Activated CD8-positive, alpha-beta memory T cell treated with anti-CD3 and anti-CD28 coated beads, Interleukin-2, amount 10 ng/mL, durations not matched to agents 7 days and 5 days (primary cell): Measurements from ENCODE around the gene PTDSS2. TPM values are rescaled to one million over a fixed set of nuclear protein-coding genes. Genes with fewer than 3 reads are reported as not detected.

ENCODE experiments used
- ATAC-seq: fragments of 150-1000 bp; cut with Tn5 transposase; one replicate; pipeline ENCODE4 v1.10.0; 2021; ENCODE audit warnings: moderate library complexity
- CTCF ChIA-PET: fragments of 350-600 bp; sonication (Branson Sonifier 250); formaldehyde crosslinking; loops from one replicate; lab custom pipeline; 2021; ENCODE audit warnings: antibody characterized with exemption; lab: Charles Lee
- DNase-seq: peaks from one replicate; pipeline ENCODE4 v3.0.0-alpha.2; 2020
- H3K27ac Mint-ChIP-seq: one replicate; pipeline ENCODE4 v1.8.0; 2021; ENCODE audit warnings: mild to moderate bottlenecking, mixed read lengths
- H3K27me3 Mint-ChIP-seq: one replicate; pipeline ENCODE4 v1.8.0; 2021; ENCODE audit warnings: mixed read lengths
- H3K36me3 Mint-ChIP-seq: one replicate; pipeline ENCODE4 v1.8.0; 2021; ENCODE audit warnings: mild to moderate bottlenecking, mixed read lengths
- H3K4me1 Mint-ChIP-seq: one replicate; pipeline ENCODE4 v1.8.0; 2021; ENCODE audit warnings: mixed read lengths
- H3K4me3 Mint-ChIP-seq: one replicate; pipeline ENCODE4 v1.8.0; 2021; ENCODE audit warnings: mild to moderate bottlenecking, moderate library complexity, mixed read lengths
- H3K9me3 Mint-ChIP-seq: one replicate; pipeline ENCODE4 v1.8.0; 2022; ENCODE audit warnings: low read depth, mixed read lengths
- total RNA-seq, 2 experiments: library from RNA; stranded (reverse); gene quantifications; one replicate each; pipeline ENCODE4 v1.2.3, GENCODE V29; 2021

Gene PTDSS2
- total RNA-seq, 2 experiments from 2014 or later = 26.6 to 31.2 TPM

DNA sequence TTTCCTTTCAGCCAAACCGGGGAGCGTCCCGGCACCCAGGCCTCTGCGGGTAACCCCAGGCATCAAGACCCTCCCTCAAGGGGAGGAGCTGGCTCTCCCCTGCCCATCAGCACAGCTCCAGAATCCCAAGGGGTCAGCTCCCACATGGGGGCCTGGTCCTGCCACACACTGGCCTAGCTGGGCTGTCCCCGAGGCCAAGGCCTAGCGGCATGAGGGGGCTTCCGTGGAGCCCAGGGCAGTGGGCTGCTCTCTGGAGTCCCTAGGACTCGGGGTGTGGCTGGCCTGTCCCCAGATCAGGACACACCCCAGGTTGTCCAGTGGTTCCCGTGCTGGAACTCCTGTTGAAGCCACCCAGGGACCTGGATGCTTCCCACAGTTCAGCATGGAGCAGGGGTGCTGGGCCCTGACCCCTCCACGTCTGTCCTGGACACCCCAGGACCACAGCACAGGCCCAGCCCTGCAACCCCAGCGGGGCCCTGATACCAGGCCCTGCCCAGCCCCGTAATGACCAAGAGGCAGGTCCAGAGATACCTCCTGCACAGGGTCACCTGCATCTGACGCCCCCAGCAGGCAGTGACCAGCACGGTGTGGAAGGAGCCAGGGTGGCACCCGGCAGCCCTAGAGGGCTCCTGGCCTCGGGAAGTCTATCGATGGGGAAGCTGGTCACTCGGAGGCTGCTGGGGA lies 79.8 kb downstream of the PTDSS2 start:
- no peak for ATAC-seq
- H3K27ac Mint-ChIP-seq = no peak overlapping the region
- peaks cover 2% of the 10 kb centered on the region for H3K4me1 Mint-ChIP-seq
- no peak overlapping the region for H3K4me3 Mint-ChIP-seq
- no peak for DNase-seq
- CTCF ChIA-PET = interaction anchor here (1.0 kb wide), 1 partner anchor 11 kb away, joined by 4 read pairs; no protein-coding TSS in a partner anchor
- H3K36me3 Mint-ChIP-seq = peaks cover 4% of the 10 kb centered on the region
- no peaks in the 10 kb centered on the region for H3K9me3 Mint-ChIP-seq
- H3K27me3 Mint-ChIP-seq = no peaks in the 10 kb centered on the region

DNA sequence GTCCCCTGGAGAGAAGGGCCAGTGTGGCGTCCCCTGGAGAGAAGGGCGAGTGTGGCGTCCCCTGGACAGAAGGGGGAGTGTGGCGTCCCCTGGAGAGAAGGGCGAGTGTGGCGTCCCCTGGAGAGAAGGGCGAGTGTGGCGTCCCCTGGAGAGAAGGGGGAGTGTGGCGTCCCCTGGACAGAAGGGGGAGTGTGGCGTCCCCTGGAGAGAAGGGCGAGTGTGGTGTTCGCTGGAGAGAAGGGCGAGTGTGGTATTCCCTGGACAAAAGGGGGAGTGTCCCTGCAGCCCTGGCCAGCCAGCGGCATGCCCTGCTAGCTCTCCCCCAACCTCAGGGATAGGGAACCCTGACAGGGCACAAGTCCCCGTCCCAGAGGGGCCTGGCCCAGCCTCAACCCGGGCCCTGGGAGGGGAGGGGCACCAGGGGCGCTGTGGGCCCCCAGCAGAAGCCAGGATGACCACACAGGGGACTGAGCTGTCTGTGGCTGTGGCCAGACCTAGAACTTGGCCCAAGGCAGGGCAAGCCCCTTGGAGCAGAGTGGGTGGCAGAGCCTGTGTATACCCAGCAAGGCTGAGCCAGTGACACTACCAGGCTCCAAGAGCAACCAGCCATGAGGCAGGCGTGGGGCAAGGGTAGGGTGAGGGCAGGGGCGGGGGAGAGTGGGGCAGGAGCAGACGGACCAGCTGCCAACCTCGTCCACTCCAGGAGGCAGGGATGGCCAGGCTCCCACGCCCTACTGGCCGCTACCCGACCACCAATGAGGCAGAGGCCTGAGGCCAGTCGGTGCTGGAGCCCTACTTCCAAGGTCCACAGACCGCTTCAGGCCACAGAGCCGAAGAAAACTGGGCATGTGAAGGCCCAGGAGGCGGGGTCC lies 81.1 kb downstream of the PTDSS2 start:
- CTCF ChIA-PET = interaction anchor here (3.6 to 4.4 kb wide), 2 partner anchors 9 to 13 kb away, joined by 13 to 26 read pairs; no protein-coding TSS in a partner anchor
- Mint-ChIP-seq H3K4me3 (no peak overlapping the region), H3K27me3 (no peaks in the 10 kb centered on the region), H3K4me1 (peaks cover 4% of the 10 kb centered on the region), H3K9me3 (no peaks in the 10 kb centered on the region), H3K27ac (no peak overlapping the region), H3K36me3 (peaks cover 4% of the 10 kb centered on the region)
- ATAC-seq (no peak), DNase-seq (no peak)

DNA sequence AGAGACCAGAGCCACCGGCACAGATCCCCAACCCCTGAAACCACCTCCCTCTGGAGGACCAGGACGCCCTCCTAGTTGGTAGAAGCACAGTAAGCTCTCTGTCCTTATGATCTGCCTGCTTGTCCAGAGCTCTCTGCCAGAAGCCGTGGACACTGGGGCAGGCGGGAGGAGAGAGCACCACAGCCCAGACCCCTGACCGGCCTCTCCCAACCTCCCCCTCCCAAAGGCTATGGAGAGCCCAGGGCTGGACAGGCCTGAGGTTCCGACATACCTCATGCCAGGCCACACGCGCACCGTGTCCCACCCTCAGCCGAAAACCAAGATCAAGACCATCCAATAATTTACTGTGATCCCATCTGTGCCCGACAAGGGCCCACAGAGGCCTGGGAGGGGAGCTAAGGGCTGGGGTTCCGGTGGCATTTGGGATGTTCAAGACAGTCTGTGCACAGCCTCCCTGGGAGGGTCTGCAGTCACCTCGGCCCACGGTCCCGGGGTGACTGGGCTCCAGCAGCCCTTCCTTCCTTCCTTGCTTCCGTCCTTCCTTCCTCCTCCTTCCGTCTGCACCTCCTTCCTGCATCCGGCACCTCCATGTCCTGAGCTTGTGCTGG lies 81.9 kb downstream of the PTDSS2 start:
- H3K36me3 Mint-ChIP-seq = peaks cover 4% of the 10 kb centered on the region
- H3K4me1 Mint-ChIP-seq = peaks cover 8% of the 10 kb centered on the region
- no peak overlapping the region for H3K27ac Mint-ChIP-seq
- H3K9me3 Mint-ChIP-seq = no peaks in the 10 kb centered on the region
- CTCF ChIA-PET = interaction anchor here (3.6 to 4.4 kb wide), 2 partner anchors 10 to 13 kb away, joined by 13 to 26 read pairs; no protein-coding TSS in a partner anchor
- H3K27me3 Mint-ChIP-seq = no peaks in the 10 kb centered on the region
- DNase-seq = no peak
- ATAC-seq = no peak
- H3K4me3 Mint-ChIP-seq = no peak overlapping the region

DNA sequence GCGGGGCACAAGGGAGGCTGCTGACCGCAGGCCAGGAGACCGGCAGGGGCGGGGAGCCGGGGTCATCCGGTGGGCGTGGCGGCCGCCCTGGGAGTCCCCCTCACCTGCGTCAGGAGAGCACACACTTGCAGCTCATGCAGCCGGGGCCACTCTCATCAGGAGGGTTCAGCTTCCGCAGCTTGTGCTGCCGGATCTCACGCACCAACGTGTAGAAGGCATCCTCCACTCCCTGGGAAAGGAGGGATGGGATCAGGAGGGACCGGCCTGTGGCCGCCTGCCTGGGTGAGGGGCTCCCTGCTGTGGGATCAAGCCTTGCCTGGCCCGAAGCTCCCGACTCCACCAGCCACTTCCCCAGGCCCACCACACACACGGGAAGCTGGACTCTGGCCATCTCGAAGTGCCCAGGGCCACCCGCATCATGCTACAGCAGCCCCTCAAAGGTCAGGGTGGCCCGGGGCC lies 82.5 kb downstream of the PTDSS2 start:
- ATAC-seq = no peak
- H3K27ac Mint-ChIP-seq = no peak overlapping the region

DNA sequence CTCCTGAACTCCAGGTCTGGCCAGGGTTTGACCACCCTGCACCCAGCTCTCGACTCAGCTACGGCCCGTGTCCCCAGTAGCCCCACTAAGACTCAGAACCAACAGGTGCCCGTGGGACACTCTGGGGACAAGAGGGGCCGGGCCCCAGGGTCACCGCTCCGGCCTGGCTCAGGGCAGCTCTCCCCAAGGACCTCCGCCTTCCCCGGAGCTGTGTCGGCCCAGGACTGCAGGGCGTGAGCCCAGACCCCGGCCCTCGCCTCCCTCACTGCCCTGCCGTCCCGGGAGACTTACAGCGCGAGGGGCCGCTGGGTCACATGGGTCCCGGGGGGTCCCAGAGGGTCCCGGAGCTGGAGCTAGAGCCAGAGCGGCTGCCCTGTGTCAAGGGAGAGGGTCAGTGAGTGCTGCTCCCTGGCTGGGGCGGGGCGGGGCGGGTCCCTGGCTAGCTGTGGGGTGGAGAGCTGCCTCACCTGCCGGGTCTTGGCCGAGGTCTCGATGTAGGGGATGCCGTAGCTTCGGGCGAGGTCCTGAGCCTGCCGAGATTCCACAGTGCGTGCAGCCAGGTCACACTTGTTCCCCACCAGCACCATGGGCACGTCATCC lies 83.0 kb downstream of the PTDSS2 start:
- H3K27ac Mint-ChIP-seq = no peak overlapping the region
- H3K36me3 Mint-ChIP-seq = peaks cover 4% of the 10 kb centered on the region
- DNase-seq (no peak), ATAC-seq (no peak)
- no peak overlapping the region for H3K4me3 Mint-ChIP-seq
- no peaks in the 10 kb centered on the region for H3K27me3 Mint-ChIP-seq
- CTCF ChIA-PET = interaction anchor here (3.6 to 4.4 kb wide), 2 partner anchors 11 to 14 kb away, joined by 13 to 26 read pairs; no protein-coding TSS in a partner anchor
- peaks cover 18% of the 10 kb centered on the region for H3K4me1 Mint-ChIP-seq
- no peaks in the 10 kb centered on the region for H3K9me3 Mint-ChIP-seq

More for the DNA sequence above, 82.5 kb downstream of the PTDSS2 start:
- Mint-ChIP-seq H3K4me1 (peaks cover 13% of the 10 kb centered on the region), H3K36me3 (peaks cover 4% of the 10 kb centered on the region), H3K9me3 (no peaks in the 10 kb centered on the region), H3K4me3 (no peak overlapping the region), H3K27me3 (no peaks in the 10 kb centered on the region)
- no peak for DNase-seq
- CTCF ChIA-PET = interaction anchor here (3.6 to 4.4 kb wide), 2 partner anchors 11 to 14 kb away, joined by 13 to 26 read pairs; no protein-coding TSS in a partner anchor

DNA sequence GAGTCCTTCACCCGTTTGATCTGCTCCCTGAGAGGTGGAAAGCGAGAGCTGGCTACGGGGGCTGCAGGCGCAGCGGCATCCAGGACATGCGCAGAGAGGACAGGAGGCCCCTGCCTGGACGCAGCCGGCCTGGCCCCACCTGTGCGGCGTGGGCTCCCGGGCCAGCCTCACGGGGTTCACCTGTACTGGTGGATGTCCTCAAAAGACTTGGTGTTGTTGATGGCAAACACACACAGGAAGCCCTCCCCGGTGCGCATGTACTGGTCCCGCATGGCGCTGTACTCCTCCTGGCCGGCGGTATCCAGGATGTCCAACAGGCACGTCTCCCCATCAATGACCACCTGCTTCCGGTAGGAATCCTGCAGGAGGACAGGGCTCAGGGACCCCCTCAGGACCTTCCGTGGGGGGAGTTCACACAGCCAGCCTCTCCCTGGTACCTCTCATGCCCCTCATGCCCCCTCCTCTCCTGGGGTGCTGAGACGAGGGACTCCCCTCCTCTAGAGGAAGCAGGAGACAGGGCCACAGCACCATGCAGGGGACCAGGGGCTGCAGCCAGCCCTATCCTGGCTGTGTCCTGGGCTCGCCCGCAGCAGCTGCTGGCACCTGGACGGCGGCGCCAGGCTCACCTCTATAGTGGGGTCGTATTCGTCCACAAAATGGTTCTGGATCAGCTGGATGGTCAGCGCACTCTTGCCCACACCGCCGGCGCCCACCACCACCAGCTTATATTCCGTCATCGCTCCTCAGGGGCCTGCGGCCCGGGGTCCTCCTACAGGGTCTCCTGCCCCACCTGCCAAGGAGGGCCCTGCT lies 83.7 kb downstream of the PTDSS2 start:
- Mint-ChIP-seq H3K4me3 (no peak overlapping the region), H3K9me3 (no peaks in the 10 kb centered on the region), H3K4me1 (peaks cover 22% of the 10 kb centered on the region), H3K27ac (no peak overlapping the region), H3K27me3 (no peaks in the 10 kb centered on the region), H3K36me3 (peaks cover 4% of the 10 kb centered on the region)
- no peak for DNase-seq
- no peak for ATAC-seq
- CTCF ChIA-PET = interaction anchor here (1.2 to 4.4 kb wide), 4 partner anchors 12 to 194 kb away, joined by 5 to 26 read pairs (median 11); no protein-coding TSS in a partner anchor

DNA sequence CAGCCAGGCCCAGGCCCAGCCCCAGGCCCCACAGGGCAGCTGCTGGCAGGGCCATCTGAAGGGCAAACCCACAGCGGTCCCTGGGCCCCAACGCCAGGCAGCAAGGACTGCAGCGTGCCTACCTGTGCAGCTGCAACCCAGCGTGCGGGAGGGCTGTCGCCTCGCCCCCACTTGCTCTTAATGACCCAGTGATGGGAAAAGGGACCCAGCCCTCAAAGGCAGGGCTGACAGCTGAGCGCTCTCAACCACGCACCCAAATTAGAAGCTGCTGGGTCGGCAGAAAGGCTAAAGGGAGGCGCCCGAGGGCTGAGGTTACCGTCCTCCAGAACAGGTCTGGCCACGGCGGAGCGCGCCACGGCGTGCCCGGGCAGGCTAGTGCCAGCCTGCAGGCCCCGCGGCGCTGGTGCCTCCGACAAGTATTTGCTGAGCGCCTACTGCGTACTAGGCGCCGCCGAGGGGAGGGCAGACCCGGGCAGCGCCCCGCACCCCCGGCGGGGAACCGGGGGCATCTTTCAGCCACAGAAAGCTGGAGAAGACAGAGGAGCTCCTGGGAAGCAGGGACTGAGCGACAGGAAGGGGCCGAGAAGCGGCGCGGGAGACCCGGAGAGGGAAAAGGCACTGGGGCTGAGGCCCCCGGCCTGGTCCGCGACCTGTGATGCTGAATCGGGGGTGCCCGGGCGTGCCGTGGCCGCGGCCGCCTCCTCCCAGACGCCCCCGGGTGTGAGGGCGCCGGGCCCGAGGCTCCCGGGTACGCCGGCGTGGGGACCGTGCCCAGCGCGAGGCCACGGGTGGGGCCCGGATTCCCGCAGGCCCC lies 84.5 kb downstream of the PTDSS2 start:
- Mint-ChIP-seq H3K9me3 (no peaks in the 10 kb centered on the region), H3K36me3 (peaks cover 4% of the 10 kb centered on the region), H3K27me3 (no peaks in the 10 kb centered on the region), H3K27ac (peak overlapping the region; percentile 68), H3K4me3 (peak overlapping the region; percentile 67), H3K4me1 (peaks cover 22% of the 10 kb centered on the region)
- ATAC-seq = peak; percentile 3
- CTCF ChIA-PET = interaction anchor here (1.2 to 4.4 kb wide), 4 partner anchors 13 to 193 kb away, joined by 5 to 26 read pairs (median 11); no protein-coding TSS in a partner anchor
- DNase-seq = no peak

DNA sequence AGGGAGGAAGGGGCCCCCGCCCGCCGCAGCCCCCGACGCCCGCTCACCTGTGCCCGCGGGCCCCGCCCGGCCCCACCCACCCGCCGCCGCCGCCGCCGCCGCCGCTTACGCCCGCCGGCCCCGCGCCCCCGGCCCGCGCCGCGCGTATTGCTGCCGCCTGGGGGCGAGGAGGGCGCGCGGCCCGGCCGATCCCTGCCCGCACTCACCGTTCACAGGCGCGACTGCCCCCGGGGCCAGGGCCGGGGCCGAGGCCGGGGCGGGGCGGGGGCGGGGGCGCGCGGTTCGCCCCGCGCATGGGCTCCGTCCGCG lies 85.1 kb downstream of the PTDSS2 start:
- Mint-ChIP-seq H3K9me3 (no peaks in the 10 kb centered on the region), H3K4me1 (peaks cover 22% of the 10 kb centered on the region), H3K36me3 (peaks cover 4% of the 10 kb centered on the region), H3K27me3 (no peaks in the 10 kb centered on the region), H3K4me3 (no peak overlapping the region), H3K27ac (no peak overlapping the region)
- ATAC-seq (no peak), DNase-seq (no peak)
- CTCF ChIA-PET = interaction anchor here (0.8 to 2.3 kb wide), 8 partner anchors 16 to 242 kb away, joined by 3 to 27 read pairs (median 4); no protein-coding TSS in a partner anchor

DNA sequence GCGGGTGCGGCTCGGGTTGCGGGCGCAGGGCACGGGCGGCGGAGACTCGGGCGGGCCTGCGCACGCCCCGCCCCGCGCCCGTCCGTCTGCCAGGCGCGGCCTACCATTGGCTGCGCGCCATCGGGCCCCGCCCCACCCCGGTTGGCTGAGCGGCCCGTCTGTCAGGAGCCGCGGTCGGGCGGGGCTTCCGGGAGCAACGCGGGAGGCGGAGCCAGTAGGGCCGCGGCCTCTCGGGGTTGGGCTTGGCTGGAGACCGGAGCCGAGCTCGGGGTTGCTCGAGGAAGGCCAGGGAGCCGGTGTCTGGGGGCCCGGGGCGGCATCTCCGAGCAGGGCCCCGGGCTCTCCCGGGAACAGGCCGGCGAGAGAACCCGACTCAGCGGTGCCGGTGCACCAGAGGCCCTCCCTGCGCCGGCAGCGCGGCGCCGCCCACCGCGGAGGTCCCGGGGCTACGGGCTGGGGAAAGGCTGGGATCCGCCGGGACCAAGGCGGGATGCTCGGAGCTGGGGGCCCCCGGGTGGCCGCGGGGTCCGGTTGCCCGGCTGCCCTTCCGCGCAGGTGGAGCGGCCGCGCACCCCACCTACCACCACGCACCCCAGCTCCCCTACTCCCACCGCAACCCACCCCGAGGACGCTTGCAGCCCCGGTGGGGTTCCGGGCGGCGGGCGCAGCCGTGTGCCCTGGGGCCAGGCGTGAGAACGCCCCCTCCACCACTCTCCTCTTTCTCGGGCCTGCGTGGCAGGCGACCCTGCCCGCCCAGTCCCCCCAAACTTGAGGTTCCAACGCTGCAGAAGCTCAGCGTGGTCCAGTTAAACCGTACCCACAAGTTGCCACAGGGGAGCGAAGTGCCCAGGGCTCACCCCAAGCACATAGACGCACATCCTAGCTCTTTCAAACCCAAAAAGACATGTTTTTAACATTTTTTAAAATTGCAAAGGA lies 85.7 kb downstream of the PTDSS2 start, which contains the start of gene HRAS:
HRAS (minus strand) TSS at position 58 of the 936 bp plus-strand sequence.
- peak within 1 kb of the TSS; percentile 85 for H3K27ac Mint-ChIP-seq
- no peaks in the 10 kb centered on the region for H3K9me3 Mint-ChIP-seq
- peak within 1 kb of the TSS; percentile 81 for H3K4me3 Mint-ChIP-seq
- ATAC-seq = peak; percentile 88
- CTCF ChIA-PET = interaction anchor here (0.6 to 2.3 kb wide), 19 partner anchors 12 to 275 kb away, joined by 3 to 27 read pairs (median 4); partner anchors contain the start of genes RNH1 and SIGIRR
- peaks cover 22% of the 10 kb centered on the region for H3K4me1 Mint-ChIP-seq
- H3K36me3 Mint-ChIP-seq = peaks cover 4% of the 10 kb centered on the region
- no peaks in the 10 kb centered on the region for H3K27me3 Mint-ChIP-seq
- peak; percentile 96 for DNase-seq

DNA sequence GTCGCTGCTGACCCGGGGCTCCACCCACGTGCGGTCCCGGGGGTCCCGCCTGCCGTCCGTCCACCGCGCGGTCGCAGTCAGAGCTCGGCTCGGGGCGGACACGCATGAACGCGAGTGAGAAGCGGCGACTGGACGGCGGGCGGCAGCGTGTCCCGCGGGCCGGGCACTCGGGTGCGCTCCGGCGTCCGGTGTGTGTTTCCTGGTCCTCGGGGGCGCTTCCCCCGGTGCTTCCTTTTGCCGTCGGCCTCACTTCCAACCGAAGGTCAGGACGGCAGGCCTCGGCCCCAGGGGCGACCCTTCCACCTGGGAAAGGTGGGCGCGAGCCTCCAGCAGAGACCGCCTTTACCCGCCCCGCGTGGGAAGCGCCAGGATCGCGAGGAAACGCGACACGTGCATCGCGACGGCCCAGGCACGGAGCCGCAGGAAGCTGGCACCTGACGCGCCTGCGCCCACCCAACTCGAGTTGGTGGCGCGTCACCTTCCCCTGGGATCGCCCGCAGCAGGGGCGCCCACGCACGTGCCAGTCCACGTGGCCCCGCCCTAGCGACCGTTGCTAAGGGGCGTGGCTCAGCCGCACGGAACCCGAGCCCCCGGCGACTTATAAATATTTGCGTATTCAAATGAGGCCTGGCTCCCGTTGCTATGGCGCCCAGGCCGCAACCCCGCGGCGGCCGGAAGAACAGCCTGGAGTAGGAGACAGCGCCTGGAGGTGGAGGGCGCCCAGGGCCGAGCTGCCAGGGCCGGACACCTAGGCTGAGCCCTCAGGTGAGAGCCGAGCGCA lies 87.0 kb downstream of the PTDSS2 start, which contains the start of gene LRRC56:
LRRC56 (plus strand) TSS at position 687 of the 781 bp plus-strand sequence. CDS start 3,158 bp downstream, outside the sequence.
- H3K4me1 Mint-ChIP-seq = peaks cover 22% of the 10 kb centered on the region
- H3K27ac Mint-ChIP-seq = peak within 1 kb of the TSS; percentile 85
- H3K27me3 Mint-ChIP-seq = no peaks in the 10 kb centered on the region
- peak within 1 kb of the TSS; percentile 81 for H3K4me3 Mint-ChIP-seq
- no peaks in the 10 kb centered on the region for H3K9me3 Mint-ChIP-seq
- peak; percentile 92 for DNase-seq
- CTCF ChIA-PET = interaction anchor here (1.3 to 2.1 kb wide), 7 partner anchors 11 to 89 kb away, joined by 3 to 27 read pairs (median 6); partner anchors contain the start of gene RNH1
- ATAC-seq = peak; percentile 40
- H3K36me3 Mint-ChIP-seq = peaks cover 2% of the 10 kb centered on the region
